IPS DF 4.7 (cell line): Measurements from ENCODE around the gene ADAMTS14.

Source experiments
- DNase-seq: peaks from one replicate; pipeline ENCODE4 v3.0.0-alpha.2; 2013; ENCODE audit warnings: low spot score; ENCODE audit errors: extremely low read depth

ADAMTS14 gene

GRCh38 chr10:70692043-70692603 lies 19.8 kb downstream of the ADAMTS14 start:
- no peak for DNase-seq

- DNase-seq: no peak
Measured at GRCh38 chr10:70693619-70694335, 21.5 kb downstream of the ADAMTS14 start.

- DNase-seq: no peak
Measured at GRCh38 chr10:70694418-70695141, 22.3 kb downstream of the ADAMTS14 start.

GRCh38 chr10:70695241-70696030 lies 23.1 kb downstream of the ADAMTS14 start:
- no peak for DNase-seq

GRCh38 chr10:70698211-70698610 lies 25.9 kb downstream of the ADAMTS14 start:
- no peak for DNase-seq

- no peak for DNase-seq
Measured at GRCh38 chr10:70699063-70699658, 26.9 kb downstream of the ADAMTS14 start.

GRCh38 chr10:70699659-70700174 lies 27.4 kb downstream of the ADAMTS14 start:
- DNase-seq: no peak

GRCh38 chr10:70702190-70702763 lies 30.0 kb downstream of the ADAMTS14 start:
- no peak for DNase-seq

- DNase-seq: no peak
Measured at GRCh38 chr10:70704211-70704610, 31.9 kb downstream of the ADAMTS14 start.

- DNase-seq: no peak
Measured at GRCh38 chr10:70705121-70705861, 33.0 kb downstream of the ADAMTS14 start.

- DNase-seq: no peak
Measured at GRCh38 chr10:70711177-70711576, 38.9 kb downstream of the ADAMTS14 start.

- no peak for DNase-seq
Measured at GRCh38 chr10:70711911-70712310, 39.6 kb downstream of the ADAMTS14 start.

GRCh38 chr10:70714245-70714644 lies 41.9 kb downstream of the ADAMTS14 start:
- no peak for DNase-seq

- no peak for DNase-seq
Measured at GRCh38 chr10:70714951-70715350, 42.6 kb downstream of the ADAMTS14 start.

- DNase-seq: no peak
Measured at GRCh38 chr10:70715853-70716795, 43.8 kb downstream of the ADAMTS14 start.

GRCh38 chr10:70722820-70723424 lies 50.6 kb downstream of the ADAMTS14 start:
- no peak for DNase-seq

- DNase-seq: no peak
Measured at GRCh38 chr10:70723771-70724170, 51.5 kb downstream of the ADAMTS14 start.

- DNase-seq: no peak
Measured at GRCh38 chr10:70726909-70727495, 54.7 kb downstream of the ADAMTS14 start.
